HL-60 (cell line): ENCODE data around the gene DTD1.

Experiments
- CTCF ChIP-seq: IDR thresholded peaks from one replicate; pipeline ENCODE4 v1.5.1; 2011; ENCODE audit warnings: low read length, control low read depth, inconsistent platforms; ENCODE audit not compliant: insufficient read depth
- GABPA ChIP-seq: IDR thresholded peaks from 2 replicates; pipeline ENCODE4 v1.6.1; 2012; ENCODE audit warnings: low read depth
- POLR2AphosphoS5 ChIP-seq: IDR thresholded peaks from 2 replicates; pipeline ENCODE4 v1.6.1; 2012; ENCODE audit warnings: low read depth
- SPI1 ChIP-seq: IDR thresholded peaks from 2 replicates; pipeline ENCODE4 v1.6.1; 2012; ENCODE audit warnings: low read depth, mild to moderate bottlenecking, borderline replicate concordance
- TF ChIP-seq, protein P1 (sequence below): IDR thresholded peaks from 2 replicates; pipeline ENCODE4 v1.6.1; 2012; ENCODE audit warnings: low read depth; ENCODE audit not compliant: insufficient replicate concordance

GRCh38 chr20:18701969-18702368 is 114.1 kb downstream of the DTD1 start:
- TF ChIP-seq, protein P1, sequence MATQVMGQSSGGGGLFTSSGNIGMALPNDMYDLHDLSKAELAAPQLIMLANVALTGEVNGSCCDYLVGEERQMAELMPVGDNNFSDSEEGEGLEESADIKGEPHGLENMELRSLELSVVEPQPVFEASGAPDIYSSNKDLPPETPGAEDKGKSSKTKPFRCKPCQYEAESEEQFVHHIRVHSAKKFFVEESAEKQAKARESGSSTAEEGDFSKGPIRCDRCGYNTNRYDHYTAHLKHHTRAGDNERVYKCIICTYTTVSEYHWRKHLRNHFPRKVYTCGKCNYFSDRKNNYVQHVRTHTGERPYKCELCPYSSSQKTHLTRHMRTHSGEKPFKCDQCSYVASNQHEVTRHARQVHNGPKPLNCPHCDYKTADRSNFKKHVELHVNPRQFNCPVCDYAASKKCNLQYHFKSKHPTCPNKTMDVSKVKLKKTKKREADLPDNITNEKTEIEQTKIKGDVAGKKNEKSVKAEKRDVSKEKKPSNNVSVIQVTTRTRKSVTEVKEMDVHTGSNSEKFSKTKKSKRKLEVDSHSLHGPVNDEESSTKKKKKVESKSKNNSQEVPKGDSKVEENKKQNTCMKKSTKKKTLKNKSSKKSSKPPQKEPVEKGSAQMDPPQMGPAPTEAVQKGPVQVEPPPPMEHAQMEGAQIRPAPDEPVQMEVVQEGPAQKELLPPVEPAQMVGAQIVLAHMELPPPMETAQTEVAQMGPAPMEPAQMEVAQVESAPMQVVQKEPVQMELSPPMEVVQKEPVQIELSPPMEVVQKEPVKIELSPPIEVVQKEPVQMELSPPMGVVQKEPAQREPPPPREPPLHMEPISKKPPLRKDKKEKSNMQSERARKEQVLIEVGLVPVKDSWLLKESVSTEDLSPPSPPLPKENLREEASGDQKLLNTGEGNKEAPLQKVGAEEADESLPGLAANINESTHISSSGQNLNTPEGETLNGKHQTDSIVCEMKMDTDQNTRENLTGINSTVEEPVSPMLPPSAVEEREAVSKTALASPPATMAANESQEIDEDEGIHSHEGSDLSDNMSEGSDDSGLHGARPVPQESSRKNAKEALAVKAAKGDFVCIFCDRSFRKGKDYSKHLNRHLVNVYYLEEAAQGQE: no peak
- TF ChIP-seq CTCF: no peak
- no peak for TF ChIP-seq POLR2AphosphoS5
- no peak for TF ChIP-seq GABPA
- no peak for TF ChIP-seq SPI1
